NCI-H2107 (cell line): ENCODE measurements around the gene GFPT1.

Source experiments
- DNase-seq: peaks from one replicate; lab custom pipeline; 2025; lab: John Stamatoyannopoulos, UW

Gene GFPT1

DNA sequence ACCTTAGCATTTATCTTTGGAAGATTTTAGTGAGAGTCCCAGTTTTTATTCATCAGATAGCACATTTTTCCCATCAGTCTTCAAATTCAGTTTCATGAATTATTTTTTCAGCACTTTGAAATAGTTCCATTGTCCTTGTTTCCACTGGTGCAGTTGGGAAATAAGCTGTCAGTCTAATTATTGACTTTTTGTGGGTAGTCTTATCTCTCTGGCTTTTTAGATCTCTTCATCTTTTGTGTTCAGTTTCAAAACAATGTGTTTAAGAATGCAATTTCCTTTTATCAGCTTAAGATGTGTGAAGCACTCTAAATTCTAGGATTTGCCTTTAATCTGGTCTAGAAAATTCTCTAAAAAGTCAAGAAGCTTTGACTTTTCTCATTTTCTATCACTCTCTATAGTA lies 70.5 kb downstream of the GFPT1 start:
- no peak for DNase-seq

- no peak for DNase-seq
These were observed 71.8 kb downstream of the GFPT1 start for GRCh38 chr2:69315160-69315761.

DNA sequence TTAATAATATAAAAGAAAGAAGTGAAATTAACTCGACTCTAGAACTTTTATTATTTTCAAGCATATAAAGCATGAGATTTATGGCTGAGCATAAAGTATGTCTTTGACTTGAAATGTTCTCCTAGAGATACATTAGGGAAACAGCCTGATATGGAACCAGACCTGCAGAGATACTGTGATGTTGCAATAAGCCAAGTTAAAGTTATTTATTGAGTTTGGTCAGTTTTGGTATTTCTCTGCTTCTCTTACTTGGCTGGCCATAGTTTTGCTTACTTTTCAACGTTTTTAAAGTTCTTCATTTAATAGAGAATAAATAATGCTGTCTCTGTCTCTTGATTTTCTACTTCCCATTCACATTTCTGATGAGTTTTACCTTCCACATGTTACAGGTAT lies 76.0 kb downstream of the GFPT1 start:
- no peak for DNase-seq

- DNase-seq = no peak
These were observed 76.7 kb downstream of the GFPT1 start for GRCh38 chr2:69310111-69311023.

DNA sequence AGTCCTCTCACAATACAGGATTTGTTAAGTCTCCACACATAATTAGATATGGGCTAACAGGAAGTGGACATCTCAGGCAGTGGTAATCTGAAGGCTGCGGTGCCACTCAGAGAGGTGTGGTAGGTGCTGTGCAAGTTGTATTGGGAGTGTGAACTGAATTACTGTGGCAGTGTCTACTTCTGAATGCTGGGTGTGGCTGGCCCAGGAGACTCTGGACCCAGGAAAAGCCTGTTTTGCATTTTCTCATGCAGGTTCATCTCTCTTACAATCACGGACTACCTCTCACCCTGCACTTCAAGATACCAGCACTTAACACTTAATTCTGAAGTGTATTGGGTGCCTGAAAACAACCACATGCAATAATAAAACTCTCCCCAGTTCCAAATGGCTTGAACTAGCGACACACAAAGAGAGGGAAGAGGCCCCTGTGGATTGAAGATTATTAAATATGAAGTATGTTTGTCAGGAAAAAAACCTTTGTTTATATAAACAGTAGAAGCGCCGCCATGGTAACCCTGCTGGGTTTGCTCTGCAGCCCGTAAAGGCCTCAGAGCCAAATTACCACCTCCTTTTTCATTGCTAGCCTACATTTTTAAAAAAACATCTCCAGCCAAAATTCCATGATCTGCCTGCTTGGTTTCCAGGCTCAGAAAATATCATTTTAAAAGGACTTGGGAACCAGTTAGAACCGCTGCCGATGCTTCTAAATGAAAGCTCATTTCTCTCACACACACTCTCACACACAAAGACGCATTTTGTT lies 77.5 kb downstream of the GFPT1 start:
- DNase-seq = peak; percentile 32

DNA sequence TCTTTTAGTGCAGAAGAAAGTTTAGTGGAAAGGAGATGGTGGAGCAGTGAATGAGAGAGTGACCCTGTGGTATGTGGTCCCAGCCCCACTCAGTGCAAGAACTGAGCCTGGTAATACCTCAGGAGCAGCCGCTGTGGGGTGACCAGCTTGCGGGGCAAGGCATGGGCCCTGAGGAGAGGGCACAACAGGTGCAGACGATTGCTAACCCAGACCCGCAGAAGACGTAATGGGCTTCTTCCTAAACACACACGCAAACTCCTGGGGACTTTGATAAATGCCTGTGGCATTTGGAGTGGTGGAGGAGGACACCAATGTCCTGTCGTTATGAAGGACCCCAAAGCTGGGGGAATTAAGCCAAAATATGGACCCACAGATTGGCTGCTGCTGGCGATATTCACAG lies 78.7 kb downstream of the GFPT1 start:
- DNase-seq = no peak

GRCh38 chr2:69307579-69308064 lies 79.4 kb downstream of the GFPT1 start:
- no peak for DNase-seq

DNA sequence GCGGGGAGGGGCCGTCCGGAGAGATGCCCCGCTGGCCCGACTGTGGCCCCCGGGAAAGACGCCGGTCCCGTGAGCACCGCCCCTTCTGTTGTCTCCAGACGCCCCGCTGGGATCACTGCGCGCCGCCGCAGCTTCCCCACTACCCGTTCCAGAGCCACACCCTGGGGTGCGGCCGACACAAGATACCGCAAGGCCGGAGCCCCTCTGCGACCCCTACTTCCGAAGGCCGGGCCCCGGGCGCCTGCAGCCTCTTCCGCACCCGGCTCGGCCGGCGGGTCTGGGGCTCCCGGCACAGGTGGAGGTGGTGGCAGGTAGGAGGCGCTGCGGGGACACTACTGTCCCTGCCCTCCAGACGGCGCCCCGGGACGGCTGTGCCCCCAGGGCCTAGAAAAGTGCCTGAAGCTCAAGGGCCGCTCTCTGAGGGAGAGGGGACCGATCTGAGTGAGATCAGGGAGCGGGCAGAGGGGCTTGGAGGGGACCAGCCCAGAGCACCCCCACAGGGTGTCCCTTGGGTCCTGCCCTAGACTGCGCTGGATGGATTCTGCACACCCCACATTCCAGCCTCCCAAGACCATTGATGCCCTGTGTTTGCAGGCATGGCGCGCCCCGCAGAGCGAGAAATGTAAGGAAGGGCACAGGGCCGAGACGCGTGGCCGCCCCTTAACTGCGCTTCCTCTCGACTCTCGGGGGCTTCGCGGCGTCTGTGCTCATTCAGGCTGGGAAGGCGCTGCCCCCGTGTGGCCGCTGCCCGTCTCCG lies 80.0 kb downstream of the GFPT1 start:
- DNase-seq = no peak

GRCh38 chr2:69306393-69306821 lies 80.6 kb downstream of the GFPT1 start:
- no peak for DNase-seq

DNA sequence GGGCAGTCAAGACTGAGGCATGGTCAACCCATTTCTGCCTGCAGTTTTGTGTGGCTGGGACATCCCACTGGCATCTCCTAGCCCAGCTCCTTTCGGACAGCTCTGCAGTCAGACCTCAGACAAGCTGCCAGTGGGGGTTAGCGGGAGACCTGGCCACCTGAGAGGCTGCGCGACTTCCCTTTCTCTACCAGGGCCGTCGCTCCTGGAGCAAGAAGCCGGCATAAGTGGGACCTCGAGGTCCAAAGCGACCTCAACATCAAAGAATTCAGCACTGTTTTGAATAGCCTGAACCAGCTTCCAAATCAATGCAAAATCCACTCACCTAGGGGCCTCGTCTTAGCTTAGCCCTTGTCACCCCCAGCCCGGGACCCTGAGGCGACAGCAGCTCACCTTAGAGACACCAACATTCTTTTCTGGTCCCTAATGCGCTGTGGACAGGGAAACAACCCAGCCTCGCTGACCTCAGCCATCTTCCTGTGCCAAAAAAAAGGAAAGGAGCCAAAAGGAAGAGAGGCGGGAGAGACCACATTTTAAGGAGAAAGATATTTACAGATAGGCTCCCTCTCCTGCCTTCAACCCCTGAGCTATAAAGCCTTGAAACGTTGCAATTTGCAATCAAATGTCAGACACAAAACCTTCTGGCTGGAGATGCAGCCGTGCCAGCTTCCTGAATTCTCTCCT lies 81.2 kb downstream of the GFPT1 start:
- DNase-seq = no peak

GRCh38 chr2:69305166-69305565 lies 81.9 kb downstream of the GFPT1 start:
- DNase-seq = no peak

- DNase-seq = no peak
These were observed 82.4 kb downstream of the GFPT1 start for GRCh38 chr2:69304656-69305055.

GRCh38 chr2:69300650-69301049 lies 86.4 kb downstream of the GFPT1 start:
- DNase-seq = no peak

- DNase-seq = no peak
These were observed 87.1 kb downstream of the GFPT1 start for GRCh38 chr2:69299772-69300516.

DNA sequence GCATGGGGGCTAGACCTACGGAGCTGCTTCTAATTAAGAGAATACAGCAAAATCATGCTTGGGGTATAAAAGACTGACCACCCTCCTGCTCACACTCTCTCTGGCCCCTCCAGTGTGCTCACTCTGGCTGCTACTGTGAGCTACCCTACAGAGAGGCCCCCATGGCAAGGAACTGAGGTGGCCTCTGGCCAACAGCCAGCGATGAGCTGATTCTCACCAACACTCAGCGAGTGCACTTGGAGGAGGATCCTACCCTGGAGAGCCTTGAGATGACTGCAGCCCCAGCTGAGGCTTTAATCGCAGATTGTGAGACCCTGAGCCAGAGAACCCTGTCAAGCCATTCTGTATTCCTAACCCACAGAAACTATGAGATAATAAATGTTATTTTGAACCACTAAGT lies 88.2 kb downstream of the GFPT1 start:
- no peak for DNase-seq

DNA sequence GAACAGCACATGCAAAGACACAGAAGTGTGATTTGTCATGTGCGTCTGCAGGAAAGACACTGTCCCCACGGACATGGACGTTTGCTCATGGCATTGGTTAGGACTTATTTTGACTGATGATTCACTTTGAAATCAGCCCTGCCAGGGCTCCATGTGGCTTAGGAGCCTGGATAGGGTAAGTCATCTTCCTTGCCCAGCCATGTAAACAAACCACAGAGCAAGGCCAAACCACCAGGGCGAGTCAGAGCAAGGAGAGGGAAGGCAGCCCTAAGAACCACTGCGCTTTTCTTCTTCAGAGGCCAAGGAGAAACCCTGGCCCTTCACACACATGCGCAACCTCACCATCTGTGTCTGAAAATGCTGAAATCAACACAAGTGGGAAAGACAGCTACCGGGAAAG lies 88.8 kb downstream of the GFPT1 start:
- DNase-seq = no peak

DNA sequence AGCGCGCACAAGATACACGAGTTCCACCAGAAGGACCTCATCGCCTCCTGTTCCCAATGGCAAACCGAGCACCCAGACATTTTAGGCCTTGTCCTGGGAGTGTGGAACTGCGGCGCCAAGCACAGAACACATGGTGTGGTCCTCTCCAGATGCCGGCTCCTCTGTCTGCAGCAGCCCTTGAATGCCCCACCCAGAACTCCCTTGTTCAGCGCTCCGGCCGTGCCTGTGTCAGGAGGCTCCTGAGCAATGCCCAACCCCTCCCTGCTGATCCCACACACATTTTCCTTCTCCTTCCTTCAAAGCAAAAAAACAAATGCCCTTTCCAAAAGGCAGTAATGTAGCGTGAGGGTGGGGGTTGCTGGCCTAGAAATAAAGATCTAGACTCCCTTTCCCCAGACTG lies 89.8 kb downstream of the GFPT1 start:
- DNase-seq = no peak

DNA sequence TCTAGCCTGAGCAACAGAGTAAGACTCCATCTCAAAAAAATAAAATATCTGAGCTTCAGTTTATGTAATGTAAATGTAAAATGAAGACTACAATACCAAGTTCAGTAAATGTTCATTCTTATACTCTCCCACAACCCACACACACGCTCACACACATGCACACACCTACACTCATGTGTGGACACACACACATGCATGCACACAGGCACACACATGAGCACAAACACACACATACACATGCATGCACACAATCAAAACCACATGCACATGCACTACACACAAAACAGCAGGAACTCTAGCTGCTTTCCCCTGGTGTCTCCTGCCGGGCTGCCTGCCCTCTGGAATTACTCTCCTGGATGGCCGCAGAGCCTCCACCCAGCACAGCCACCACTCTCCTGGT lies 90.6 kb downstream of the GFPT1 start:
- DNase-seq = no peak

DNA sequence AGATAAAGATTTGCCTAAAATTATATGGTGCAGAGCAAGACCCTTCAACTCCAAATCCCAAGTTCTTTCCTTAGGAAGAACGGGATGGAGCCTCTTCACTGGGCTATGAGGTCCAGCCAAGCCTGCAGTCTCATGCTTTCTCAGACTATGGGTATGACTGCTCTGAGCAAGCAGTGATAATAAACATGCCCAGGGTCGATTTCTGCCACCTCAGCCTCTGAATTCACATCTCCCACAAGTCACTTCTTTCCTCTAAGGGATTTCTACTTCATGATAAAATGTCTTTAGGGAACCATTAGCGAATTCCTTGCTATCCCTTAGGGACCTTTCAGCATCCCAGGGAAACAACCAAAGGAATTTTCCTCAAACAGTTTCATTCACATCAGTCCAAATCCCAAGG lies 94.8 kb downstream of the GFPT1 start:
- no peak for DNase-seq

GRCh38 chr2:69291721-69292120 lies 95.3 kb downstream of the GFPT1 start:
- DNase-seq = no peak
